NCI-H1417 (cell line): ENCODE measurements around the gene COL28A1.
"Not testable (repeated sequence)": the region's sequence is repeated elsewhere in the genome, so short reads cannot be mapped to it uniquely, and the experiment has no call there.

Experiments
- DNase-seq, 3 experiments: peaks; one replicate each; lab custom pipeline; 2025; lab: John Stamatoyannopoulos, UW

COL28A1 gene

DNA sequence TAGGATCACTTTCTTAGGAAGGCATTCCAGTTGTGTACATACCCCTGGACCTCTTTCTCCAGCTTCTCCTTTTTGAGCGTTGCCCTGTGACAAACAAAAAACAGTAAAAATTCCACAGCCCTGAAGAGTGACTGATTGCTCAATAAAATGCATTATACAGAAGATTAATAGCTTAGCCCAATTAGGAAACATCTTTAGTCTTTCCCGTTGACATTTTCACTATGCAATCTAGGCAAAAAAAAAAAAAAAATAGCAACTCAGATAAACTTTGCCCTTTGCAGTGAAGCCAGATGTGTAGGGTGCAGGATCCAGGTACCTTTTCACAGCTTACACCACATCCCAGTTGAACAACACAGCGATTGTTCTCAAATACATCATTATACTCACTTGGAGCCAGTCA lies 17.9 kb downstream of the COL28A1 start:
- no peak for DNase-seq

DNA sequence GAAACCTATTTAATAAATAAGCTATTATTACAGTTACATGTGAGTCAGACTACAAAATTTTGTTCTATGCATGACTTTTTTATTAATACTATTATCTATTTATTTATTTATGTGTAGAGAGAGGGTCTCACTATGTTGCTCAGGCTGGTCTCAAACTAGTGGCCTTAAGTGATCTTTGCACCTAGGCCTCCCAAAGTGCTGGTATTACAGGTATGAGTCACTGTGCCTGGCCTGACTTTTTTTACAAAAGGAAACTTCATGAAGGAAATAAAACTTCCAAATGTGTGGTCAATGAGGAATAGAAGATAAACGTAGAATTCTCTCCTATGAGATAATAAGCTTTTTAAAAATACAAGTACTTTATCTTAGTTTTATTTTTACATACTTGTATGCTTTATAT lies 19.0 kb downstream of the COL28A1 start:
- no peak for DNase-seq

DNA sequence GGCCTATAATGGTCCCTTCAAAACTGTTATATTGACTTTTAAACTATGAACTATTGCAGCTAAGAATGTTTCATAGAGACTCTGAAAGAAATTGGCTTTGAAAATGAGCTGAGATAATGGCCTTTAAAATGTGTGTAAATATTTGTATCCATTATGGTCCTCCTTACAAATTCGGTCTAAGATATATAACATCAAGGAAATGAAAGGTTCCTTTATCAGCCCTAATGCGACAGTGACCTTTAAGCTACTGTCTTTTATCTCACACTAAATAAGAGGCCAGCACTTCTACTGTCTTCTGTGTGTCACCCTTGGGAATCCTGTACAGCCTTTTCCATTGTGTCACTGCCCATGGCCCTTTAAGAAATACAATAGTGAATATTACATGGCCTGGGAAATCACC lies 19.5 kb downstream of the COL28A1 start:
- peak in 2 of 3 experiments; percentile 20 to 21 for DNase-seq

DNA sequence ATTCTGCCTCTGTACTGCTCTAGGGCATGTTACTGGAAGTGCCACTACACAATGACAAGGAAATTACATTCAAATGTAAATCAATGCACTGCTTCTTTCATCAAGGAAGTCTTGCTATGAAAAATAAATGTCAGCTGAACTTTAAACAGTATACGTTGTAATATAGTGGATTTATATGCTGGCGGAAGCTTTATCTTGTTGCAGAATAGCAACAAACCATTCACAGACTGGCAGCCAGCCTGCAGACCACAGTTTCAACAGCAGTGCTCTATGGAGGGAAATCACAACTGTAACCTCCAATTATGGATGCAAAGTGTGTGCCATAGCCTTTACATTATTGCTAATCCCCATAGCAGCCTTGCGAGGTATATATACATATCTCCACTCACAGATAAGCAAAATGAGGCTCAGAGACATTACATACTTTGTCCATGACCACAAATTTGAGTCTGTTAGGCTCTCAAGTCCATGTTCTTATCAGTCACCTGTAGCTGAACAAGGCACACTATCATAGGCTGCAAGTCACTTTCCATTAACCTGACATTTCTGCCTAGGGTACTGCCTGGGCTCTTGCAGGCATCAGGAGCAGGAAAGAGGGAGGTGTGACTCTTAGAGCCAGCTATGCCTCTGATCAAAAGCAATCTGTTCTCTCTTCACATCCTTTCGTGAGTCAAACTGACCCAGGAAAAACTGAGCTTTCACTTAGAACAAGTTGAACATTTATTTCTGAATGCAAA lies 22.6 kb downstream of the COL28A1 start:
- peak in 2 of 3 experiments; percentile 14 to 60 for DNase-seq

DNA sequence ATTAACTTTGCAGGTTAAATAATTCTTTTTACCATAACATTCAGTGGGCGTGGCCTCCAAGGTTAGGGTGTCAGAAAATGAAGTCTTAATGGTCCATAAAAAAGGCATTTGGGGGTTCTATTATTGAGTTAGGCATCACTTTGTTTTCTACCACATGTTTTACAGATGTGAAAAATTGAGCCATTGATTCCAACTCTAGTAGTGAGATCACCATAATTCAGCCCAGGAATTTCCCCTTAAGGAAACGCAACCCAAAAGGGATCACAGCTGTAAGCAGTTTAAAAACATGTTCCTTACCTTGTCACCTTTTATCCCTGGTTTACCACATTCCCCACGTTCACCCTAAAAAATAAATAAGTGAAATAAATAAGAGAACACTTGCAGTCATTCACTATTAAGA lies 24.9 kb downstream of the COL28A1 start:
- DNase-seq: no peak

DNA sequence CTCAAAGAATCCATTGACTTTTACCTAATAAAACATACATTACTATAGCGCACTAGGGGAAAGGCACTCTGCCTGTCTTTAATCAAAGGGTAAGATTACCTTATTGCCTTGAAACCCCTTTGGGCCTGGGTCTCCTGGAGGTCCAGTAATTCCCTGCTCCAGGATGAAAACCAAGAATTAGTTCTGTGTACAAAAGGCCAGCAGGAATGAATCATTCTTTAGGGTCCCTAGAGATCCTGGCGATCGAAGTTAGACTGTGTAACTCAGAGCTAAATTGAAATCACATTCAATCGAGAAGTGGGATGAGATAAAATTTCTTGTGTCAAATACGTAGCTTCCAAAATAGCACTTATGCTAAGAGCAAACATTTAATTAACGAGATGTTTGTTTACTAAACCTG lies 29.8 kb downstream of the COL28A1 start:
- peak in 1 of 3 experiments; percentile 63 for DNase-seq

DNA sequence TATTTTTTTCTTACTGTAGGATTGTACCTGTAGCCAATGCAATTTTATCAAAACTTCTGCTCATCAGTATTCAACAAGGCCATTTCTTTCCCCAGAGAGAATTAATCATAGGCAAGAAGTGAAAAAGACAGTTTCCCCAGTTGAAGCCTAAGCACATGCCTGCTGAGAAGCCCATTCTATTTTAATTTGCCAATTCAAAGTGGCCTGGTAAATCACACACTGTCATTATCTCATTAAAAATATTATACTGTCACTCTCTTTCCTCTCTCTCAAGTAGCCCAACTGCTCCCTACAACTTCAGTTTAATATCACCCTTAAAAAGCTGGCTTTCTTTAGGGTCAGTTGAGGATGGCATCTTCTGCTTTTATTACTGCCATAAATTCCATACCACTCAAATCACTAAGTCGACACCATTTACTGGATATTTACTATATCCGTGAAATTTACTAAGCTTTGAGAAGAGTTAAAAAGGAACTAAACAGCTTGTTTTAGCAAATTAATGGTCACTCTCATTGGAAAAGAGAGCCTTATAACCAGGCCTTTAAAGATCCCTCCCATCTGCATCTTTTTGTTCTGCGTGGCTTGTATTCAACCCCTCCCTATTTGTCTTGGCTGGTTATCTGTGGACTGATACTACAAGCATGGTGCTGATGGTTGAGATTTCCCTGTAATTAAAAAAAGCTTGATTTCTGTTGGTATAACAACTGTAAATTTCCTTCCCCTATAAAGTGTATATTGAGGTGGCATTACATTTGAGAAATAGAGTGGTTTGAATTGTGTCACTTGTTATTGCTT lies 30.6 kb downstream of the COL28A1 start:
- peak in 2 of 3 experiments; percentile 62 to 91 for DNase-seq

DNA sequence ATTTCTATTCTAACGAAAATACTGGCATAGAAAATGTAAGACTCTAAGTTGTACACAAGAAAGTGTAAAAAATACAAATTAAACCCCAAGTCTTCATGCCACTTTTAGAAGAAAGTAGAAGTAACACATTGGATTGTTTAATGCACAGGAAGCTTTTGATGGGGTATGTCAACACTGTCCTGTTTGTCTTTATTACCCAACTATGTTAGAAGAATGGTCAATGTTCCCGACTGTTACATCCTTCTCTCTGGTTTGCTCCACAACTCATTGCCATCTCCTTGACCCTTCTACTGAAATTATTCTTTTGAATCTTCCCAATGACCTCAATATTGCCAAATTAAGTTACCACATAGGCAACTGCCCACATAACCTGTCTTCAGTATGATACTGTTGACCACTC lies 35.8 kb downstream of the COL28A1 start:
- no peak for DNase-seq

DNA sequence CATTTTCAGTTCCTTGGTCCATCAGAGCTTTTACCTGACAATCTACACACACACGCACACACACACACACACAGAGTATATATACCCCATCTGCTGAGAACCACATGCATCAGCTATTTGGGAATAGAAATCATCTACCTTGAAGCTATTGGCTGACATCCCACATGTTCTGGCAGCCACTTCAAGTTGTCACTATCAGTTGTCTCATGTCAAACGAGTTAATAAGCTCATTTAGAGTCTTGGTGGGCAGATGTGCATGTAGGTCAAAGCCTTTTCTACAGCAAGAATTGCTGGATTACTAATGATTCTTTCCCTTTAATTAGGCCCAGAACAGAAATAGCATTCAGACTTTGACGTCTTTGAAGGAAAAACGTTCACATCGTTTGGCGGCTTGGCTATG lies 36.8 kb downstream of the COL28A1 start:
- DNase-seq: peak in 2 of 3 experiments; percentile 38 to 83

DNA sequence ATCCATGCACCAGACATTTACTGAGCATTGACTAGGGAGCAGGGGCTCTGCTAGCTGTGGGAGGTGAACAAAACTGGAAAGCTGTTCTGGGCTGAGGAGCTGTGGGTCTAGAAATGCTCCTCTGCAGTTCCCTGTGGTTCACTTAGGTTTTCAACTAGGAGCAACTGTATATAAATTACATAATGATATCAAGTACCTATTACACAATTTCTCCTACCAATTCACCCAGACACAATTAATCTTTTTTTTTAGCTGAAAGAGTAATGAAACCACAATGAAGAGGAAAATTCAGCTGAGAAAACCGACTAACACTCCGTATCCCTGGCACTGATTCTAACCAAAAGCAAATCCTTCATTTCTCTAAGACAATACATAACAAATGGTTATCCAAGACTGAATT lies 39.4 kb downstream of the COL28A1 start:
- no peak for DNase-seq

DNA sequence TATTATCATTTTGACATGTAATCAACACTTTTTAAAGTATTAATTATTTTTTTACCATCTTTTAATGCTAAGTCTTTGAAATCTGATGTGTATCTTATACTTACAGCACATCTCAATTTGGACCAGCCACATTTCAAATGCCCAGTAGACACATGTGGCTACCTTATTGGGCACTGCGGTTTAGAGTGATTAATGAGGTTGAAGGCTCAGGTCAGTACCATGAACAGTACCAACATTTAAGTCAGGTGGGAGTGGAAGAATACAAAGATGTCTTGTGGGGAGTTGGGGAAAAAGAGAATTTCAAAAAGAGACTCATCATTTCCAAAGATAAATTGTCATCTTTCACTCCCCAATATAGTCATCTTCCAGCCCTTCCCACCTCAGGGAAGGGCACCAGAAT lies 40.5 kb downstream of the COL28A1 start:
- peak in 2 of 3 experiments; percentile 21 to 63 for DNase-seq

DNA sequence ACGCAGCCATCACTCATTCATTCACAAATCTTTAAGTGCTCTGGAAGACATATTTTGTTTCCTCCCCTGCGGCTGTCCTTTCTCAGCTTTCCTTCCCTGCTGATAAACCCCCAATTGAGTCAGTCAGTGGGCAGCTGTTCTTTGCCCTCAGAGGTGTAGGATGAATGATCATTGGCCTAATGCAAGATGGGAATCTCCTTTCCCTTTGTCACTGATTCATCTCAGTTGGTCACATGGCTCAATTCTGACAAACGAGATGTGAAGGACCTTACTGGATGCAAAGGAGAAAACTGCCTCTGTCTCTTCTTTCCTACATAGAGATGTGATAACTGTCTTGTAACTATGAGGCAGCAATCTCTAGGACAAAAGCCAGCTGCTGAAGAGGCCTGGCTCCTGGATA lies 44.6 kb downstream of the COL28A1 start:
- DNase-seq: peak in 1 of 3 experiments; percentile 32

DNA sequence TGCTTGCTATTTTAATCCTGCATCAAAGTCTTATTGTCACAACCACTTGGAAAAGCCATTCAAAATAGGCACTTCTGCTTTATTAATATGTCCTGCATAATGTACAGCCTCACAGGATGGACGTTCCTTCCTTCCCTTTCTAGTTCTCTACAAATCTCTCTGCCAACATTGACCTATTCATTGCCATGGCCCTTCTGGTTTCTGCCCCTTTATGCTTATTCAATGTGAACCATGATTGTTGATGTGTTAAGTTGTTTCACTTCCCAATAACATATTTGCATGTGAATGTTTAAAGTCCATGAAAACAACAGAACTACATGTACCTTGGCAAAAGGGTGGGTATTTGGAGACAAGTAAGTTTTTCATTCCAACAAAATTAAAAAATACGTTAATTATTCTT lies 45.7 kb downstream of the COL28A1 start:
- no peak for DNase-seq

DNA sequence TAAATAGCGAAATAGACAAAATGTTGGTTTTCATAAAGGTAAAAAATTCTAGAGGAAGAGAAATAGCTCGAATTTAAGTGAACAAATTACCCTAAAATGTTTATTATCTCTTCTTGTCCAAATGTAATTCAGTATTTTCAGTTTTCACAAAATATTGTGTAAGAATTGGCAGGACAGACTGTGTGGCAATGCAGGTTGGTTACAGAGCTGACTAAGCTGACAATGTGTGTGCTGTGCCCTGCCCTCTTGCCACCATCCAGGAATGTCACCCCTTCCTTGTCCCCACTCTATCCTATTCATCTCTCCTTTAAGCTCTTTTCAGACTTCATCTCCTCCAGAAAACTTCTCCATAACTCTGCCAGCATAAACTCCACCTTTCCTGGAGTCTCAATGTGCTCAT lies 46.1 kb downstream of the COL28A1 start:
- no peak for DNase-seq

DNA sequence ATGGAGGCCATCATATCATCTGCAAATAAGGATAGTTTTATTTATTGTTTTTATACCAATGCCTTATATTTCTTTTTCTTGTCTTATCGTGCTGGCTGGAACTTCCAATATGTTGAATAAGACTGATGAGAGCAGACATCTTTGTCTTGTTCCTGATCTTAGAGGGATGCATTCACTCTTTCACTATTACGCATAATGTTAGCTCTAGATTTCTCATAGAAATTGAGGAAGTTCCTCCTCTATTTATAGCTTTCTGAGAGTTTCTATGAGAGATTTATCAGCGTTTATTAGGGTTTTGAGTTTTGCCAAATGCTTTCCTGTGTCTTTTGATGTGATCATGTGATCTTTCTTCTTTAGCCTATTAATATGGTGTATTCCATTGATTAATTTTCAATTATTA lies 49.3 kb downstream of the COL28A1 start:
- DNase-seq: no peak

DNA sequence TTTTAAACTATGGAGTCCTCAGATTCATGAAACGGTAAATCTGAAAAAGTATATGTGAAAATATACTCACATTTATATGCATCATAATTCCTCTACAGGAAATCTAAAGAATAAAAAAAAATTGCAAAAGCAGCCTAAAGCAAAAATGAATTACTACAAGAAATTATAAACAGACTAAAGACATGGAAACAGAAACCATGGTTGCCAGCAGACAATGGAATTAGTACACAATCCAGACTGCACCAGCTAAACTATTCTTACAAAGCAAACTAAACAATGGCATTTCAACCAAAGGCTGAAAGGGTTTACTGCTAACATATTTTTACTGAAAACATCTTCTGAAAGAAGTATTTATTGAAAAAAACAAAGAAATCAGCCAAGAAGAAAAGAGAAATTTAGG lies 51.6 kb downstream of the COL28A1 start:
- DNase-seq: no peak

DNA sequence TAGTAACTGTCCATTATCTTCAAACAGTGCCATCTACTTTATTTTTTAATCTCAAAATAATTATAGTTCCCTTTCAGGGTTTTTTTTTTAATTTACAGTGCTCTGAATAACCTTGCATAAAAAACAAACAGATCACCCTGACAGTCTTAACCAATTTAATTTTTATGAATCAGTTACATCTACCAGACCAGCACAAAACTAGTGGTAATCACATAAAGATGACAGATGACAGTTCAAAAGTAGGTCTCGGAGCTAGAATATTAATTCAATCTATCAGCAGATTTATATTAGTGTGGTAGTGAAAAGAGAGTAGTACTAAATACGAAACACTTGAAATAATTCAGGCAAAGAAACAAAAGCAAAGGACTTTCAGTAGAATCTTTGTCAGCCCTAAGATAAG lies 53.9 kb downstream of the COL28A1 start:
- no peak for DNase-seq

DNA sequence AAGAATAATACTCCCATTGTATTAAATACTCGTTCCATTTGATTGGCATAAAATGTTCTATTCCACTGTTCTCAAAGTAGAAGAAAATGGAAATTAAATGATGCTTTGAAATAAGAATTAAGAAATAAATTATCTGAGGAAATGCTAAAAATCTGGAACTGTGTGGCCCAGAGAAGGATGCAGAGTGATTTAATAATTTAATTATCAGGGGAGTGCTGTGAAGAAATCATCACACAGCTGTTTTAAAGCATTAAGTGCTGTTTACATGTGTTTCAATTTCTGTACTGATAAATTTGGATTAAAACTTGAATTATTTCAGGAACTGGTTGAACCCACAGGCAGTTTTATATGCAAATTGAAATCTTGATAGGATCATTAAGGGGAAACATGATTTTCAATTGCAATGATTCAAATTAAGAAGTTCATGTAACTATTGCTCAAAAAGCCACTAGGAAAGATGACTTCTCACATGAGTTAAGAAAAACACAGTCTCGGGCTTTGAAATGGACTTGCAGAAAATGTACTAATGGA lies 56.3 kb downstream of the COL28A1 start:
- no peak for DNase-seq

DNA sequence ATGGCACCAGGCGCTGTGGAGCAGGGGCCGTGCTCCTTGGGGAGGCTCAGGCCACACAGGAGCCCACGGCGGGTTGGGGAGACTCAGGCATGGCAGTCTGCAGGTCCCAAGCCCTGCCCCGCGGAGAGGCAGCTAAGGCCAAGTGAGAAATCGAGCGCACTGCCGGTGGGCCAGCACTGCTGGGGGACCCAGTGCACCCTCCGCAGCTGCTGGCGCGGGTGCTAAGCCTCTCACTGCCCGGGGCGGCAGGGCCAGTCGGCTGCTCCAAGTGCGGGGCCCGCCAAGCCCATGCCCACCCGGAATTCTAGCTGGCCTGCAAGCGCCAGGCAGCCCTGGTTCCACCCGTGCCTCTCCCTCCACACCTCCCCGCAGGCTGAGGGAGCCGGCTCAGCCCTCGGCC lies 57.1 kb downstream of the COL28A1 start:
- DNase-seq: no peak

DNA sequence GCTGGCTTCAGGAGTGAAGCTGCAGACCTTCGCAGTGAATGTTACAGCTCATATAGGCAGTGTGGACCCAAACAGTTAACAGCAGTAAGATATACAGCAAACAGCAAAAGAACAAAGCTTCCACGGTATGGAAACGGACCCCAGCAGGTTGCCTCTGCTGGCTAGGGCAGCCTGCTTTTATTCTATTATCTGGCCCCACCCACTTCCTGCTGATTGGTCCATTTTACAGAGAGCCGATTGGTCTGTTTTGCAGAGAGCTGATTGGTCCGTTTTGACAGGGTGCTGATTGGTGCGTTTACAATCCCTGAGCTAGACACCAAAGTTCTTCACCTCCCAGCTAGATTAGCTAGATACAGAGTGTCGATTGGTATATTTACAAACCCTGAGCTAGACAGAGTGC lies 58.0 kb downstream of the COL28A1 start:
- not testable (repeated sequence) for DNase-seq

DNA sequence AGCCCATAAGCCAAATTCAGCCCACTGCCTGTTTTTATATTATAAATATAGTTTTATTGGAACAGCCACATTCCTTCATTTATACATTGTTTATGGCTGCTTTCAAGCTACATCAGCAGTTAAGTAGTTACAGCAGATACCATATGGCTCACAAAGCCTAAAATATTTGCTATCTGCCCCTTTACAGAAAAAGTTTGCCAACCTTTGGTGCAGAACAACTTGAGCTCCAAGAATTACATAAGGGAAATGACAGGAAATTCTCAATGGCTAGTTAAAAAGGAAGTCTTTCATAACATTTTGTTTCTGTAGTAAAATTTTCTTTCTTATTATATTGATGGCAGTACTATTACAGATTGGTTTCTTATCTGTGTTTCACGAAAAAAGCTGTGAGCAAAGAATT lies 59.3 kb downstream of the COL28A1 start:
- DNase-seq: no peak

DNA sequence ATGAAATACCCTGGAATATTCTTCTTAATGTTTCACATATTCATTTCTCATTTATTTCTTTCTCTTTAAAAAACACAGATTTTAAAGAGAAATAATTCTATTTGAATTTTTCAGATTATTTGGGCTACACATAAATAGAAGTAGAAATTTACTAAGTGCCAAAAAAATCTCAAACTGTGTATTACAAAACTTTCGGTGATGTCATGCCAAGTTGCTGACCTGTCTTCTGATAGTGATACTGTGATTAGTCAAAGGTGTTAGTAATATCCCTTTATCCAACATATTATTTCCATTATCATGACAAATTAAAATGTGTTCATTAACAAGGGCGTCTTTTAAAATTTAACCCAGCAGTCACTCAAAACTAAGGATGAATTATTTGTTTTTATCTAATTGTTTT lies 60.1 kb downstream of the COL28A1 start:
- DNase-seq: no peak

DNA sequence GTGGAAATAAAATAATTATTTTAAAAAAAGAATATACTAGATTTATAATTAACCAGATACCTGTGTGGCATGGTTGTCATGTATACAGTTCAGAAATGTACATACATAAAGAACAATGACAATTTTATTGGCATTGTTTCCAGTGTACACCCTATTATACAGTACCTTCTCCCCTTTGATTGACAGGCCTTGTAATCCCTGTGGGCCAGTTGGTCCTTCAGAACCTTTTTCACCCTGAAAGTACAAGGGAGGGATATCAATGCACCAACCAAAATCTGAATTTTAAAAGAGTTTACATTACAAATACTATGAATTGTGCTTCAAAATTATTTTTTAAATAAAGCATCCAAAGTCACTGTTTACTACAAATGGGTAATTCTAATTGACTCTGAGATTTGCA lies 61.2 kb downstream of the COL28A1 start:
- DNase-seq: no peak
